ENCODE results near the gene THBS2. TPM values are rescaled to one million over a fixed set of nuclear protein-coding genes. Genes with fewer than 3 reads are reported as not detected.
"Not testable (repeated sequence)": the region's sequence is repeated elsewhere in the genome, so short reads cannot be mapped to it uniquely, and the experiment has no call there.

The THBS2 gene
- total RNA-seq, 1 donor from 2014 or later = 4.2 TPM

DNA sequence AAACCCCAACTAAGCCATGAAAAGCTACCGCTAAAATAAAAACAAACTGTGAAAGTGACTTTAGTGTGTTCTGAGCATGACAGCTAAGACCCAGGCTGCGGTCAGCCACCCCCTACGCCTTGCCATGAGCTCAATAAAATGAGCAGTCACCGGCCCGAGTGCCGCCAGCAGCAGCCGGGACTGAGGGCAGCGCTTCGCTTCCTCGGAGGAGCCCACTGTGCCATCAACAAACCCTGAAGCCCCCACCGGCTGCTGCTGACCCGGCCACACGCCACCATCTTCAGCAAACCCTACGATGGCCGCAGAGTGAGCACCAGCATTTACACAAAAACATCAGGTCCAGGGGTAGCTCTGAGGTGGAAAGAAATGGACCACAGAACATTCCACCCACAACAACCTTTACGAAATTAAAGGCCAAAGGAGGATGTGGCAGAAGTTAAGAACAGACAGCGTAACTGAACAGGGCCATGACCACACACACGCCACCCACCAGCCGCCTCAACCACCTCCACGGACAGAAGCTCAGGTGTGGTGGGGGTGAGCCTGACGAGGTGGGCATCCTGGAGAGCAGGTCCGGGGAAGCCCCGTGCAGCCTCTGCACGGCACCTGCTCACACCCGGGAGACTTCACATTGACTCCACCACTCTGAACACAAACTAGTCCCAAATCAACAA lies 67.0 kb downstream of the THBS2 start:
- H3K4me3 Mint-ChIP-seq = no peak overlapping the region
- no peaks in the 10 kb centered on the region for H3K27me3 Mint-ChIP-seq
- peaks cover 4% of the 10 kb centered on the region for H3K4me1 Mint-ChIP-seq (ENCODE audit: unreplicated experiment)
- no peaks in the 10 kb centered on the region for H3K9me3 Mint-ChIP-seq
- H3K36me3 Mint-ChIP-seq = no peaks in the 10 kb centered on the region
- TF ChIP-seq, protein P1, sequence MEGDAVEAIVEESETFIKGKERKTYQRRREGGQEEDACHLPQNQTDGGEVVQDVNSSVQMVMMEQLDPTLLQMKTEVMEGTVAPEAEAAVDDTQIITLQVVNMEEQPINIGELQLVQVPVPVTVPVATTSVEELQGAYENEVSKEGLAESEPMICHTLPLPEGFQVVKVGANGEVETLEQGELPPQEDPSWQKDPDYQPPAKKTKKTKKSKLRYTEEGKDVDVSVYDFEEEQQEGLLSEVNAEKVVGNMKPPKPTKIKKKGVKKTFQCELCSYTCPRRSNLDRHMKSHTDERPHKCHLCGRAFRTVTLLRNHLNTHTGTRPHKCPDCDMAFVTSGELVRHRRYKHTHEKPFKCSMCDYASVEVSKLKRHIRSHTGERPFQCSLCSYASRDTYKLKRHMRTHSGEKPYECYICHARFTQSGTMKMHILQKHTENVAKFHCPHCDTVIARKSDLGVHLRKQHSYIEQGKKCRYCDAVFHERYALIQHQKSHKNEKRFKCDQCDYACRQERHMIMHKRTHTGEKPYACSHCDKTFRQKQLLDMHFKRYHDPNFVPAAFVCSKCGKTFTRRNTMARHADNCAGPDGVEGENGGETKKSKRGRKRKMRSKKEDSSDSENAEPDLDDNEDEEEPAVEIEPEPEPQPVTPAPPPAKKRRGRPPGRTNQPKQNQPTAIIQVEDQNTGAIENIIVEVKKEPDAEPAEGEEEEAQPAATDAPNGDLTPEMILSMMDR (conservative IDR thresholded peaks at IDR 0.05) = no peak
- DNase-seq (ENCODE audit: extremely low spot score, unreplicated experiment) = no peak
- H3K27ac Mint-ChIP-seq = no peak overlapping the region

DNA sequence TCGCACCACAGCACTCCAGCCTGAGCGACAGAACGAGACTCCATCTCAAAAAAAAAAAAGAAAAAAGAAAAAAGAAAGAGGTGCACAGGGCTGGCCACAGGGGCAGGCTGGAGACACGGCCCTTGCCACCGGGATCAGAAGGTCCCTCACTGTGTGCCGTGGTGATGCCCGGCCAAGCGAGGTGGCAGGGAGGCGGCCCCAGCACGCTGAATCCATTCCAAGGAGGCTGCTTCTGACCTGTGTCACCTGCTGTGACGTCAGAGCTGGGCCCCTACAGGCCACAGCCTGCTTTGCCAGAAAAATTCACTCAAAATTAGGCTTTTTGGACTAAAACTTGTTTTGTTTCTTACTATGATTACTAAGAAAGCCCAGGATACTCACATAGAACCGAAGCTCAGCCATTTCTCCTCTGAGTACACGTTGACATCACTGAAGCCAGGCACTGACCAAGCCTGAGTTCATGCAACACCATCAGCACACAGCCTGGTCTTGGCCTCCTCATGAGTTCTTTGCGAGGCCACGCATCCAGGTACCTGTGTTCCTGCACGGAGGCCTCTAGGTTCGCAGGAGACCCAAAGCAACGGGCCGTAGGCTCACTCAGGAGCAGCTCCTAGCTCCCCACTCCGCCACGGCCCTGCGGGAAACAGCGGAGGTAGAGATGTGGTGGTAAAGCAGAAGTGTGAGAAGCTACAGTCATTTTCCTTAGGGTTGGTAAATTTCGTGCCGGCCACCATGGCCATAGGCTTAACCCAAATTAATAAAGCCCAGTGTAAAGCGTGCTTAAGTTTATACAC lies 67.8 kb downstream of the THBS2 start:
- Mint-ChIP-seq H3K27ac (no peak overlapping the region), H3K36me3 (no peaks in the 10 kb centered on the region), H3K4me1 (ENCODE audit: unreplicated experiment) (peaks cover 1% of the 10 kb centered on the region), H3K4me3 (no peak overlapping the region), H3K9me3 (no peaks in the 10 kb centered on the region), H3K27me3 (no peaks in the 10 kb centered on the region)
- TF ChIP-seq, protein P1 (conservative IDR thresholded peaks at IDR 0.05) = no peak
- DNase-seq (ENCODE audit: extremely low spot score, unreplicated experiment) = no peak

DNA sequence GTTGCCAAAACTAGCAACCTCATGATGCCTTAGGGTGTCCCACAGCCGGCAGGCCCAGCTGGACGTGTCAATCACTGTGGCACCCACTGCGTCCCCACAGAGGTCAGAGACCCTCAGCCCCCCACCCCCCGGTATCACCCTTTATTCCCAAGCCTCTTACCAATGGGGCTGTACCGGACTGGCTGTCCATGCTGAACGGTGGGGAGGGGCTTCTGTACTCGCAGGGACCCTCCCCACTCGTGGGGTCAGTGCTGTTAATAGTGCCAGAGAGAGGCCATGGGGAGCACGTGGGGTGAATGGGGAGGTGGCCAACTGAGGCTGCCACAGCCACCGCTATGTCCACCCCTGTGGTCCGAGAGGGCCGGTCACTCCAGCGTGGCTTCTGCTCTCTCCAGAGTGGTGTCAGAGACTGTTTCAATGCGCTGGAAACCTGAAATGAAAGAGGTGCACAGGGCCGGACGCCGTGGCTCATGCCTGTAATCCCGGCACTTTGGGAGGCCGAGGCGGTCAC lies 68.6 kb downstream of the THBS2 start:
- no peak for DNase-seq (ENCODE audit: extremely low spot score, unreplicated experiment)
- no peaks in the 10 kb centered on the region for H3K4me1 Mint-ChIP-seq (ENCODE audit: unreplicated experiment)
- TF ChIP-seq, protein P1 (conservative IDR thresholded peaks at IDR 0.05) = no peak
- no peaks in the 10 kb centered on the region for H3K9me3 Mint-ChIP-seq
- H3K27me3 Mint-ChIP-seq = no peaks in the 10 kb centered on the region
- no peak overlapping the region for H3K27ac Mint-ChIP-seq
- H3K4me3 Mint-ChIP-seq = no peak overlapping the region
- H3K36me3 Mint-ChIP-seq = no peaks in the 10 kb centered on the region

DNA sequence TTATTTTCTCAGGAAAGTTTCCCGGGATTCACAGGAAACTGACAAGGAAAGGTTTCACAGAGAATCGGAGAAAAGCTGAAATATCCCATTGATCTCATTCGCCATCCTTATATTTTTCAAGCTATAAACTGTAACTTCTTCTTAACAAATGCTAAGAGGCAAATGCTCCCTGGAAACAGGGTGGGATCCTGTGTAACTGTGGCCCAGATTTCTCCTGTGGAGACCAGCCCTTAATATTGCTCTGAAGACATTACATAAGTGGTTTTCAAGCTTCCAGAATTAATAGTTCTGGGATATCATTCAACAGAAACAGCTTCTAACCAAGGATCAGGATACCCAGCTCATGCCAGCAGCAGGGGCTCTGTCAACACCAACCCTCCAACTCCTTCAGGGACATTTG lies 69.2 kb downstream of the THBS2 start:
- no peaks in the 10 kb centered on the region for H3K9me3 Mint-ChIP-seq
- DNase-seq (ENCODE audit: extremely low spot score, unreplicated experiment) = no peak
- TF ChIP-seq, protein P1 (conservative IDR thresholded peaks at IDR 0.05) = no peak
- H3K36me3 Mint-ChIP-seq = no peaks in the 10 kb centered on the region
- H3K27me3 Mint-ChIP-seq = no peaks in the 10 kb centered on the region
- no peak overlapping the region for H3K27ac Mint-ChIP-seq
- no peaks in the 10 kb centered on the region for H3K4me1 Mint-ChIP-seq (ENCODE audit: unreplicated experiment)
- no peak overlapping the region for H3K4me3 Mint-ChIP-seq

DNA sequence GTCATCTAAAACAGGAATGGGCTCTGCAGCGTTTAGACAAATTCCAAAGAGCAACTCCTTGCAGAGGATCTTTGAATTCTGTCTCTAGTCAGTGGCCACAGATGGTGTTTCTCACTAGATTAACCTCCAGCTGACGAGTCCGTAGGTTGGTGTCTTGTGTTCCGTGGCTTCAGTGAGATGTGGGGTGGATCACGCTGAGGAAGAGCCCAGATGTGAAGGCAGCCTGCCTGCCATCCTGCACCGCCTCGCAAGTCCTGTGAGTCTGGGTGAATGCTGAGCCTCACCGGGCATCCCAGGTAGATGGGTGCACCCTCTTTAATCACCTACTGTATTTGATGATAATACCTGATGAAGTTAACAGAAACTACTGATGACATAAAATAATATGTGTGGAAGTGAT lies 70.4 kb downstream of the THBS2 start:
- TF ChIP-seq, protein P1 (conservative IDR thresholded peaks at IDR 0.05) = no peak
- no peak overlapping the region for H3K4me3 Mint-ChIP-seq
- no peaks in the 10 kb centered on the region for H3K4me1 Mint-ChIP-seq (ENCODE audit: unreplicated experiment)

DNA sequence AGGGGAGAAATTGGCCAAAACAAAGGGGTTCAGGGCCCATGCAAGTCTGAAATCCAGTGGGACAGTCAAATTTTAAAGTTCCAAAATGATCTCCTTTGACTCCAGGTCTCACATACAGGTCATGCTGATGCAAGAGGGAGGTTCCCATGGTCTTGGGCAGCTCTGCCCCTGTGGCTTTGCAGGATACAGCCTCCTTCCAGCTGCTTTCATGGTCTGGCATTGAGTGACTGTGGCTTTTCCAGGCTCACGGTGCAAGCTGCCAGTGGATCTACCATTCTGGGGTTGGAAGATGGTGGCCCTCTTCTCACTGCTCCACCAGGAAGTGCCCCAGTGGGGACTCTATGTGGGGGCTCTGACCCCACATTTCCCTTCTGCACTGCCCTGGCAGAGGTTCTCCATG lies 73.8 kb downstream of the THBS2 start:
- H3K36me3 Mint-ChIP-seq; H3K27ac Mint-ChIP-seq; H3K4me3 Mint-ChIP-seq; H3K27me3 Mint-ChIP-seq; DNase-seq (ENCODE audit: extremely low spot score, unreplicated experiment); H3K4me1 Mint-ChIP-seq (ENCODE audit: unreplicated experiment); H3K9me3 Mint-ChIP-seq: not testable (repeated sequence)

More for the DNA sequence above, 70.4 kb downstream of the THBS2 start:
- H3K27me3 Mint-ChIP-seq = no peaks in the 10 kb centered on the region
- no peaks in the 10 kb centered on the region for H3K36me3 Mint-ChIP-seq
- no peaks in the 10 kb centered on the region for H3K9me3 Mint-ChIP-seq
- no peak for DNase-seq (ENCODE audit: extremely low spot score, unreplicated experiment)
- no peak overlapping the region for H3K27ac Mint-ChIP-seq

Data from type B pancreatic cell (in vitro differentiated cells).